H9 (cell line): ENCODE results near the gene QARS1. TPM values are rescaled to one million over a fixed set of nuclear protein-coding genes. Genes with fewer than 3 reads are reported as not detected.
A peak's percentile ranks its signal among the peaks of the same experiment; 100 is the strongest.

Experiments used
- DNase-seq: peaks from one replicate; pipeline ENCODE4 v3.0.0-alpha.2; 2017
- H2AFZ ChIP-seq: one replicate; pipeline ENCODE4 v1.6.1; 2013; ENCODE audit warnings: mild to moderate bottlenecking, low read length, control low read depth, moderate library complexity
- H2AK5ac ChIP-seq: 2 replicates; pipeline ENCODE4 v1.6.1; 2013; ENCODE audit warnings: low read length, control low read depth, mixed read lengths; ENCODE audit not compliant: insufficient read length
- H2BK120ac ChIP-seq: one replicate; pipeline ENCODE4 v1.6.1; 2013; ENCODE audit warnings: low read depth, mild to moderate bottlenecking, low read length, control low read depth, inconsistent platforms; ENCODE audit not compliant: poor library complexity, severe bottlenecking
- H2BK12ac ChIP-seq: 2 replicates; pipeline ENCODE4 v1.6.1; 2013; ENCODE audit warnings: low read length, control low read depth, mixed read lengths, low read depth; ENCODE audit not compliant: insufficient read length
- H2BK15ac ChIP-seq: 2 replicates; pipeline ENCODE4 v1.6.1; 2013; ENCODE audit warnings: low read depth, low read length, control low read depth
- H2BK20ac ChIP-seq: one replicate; pipeline ENCODE4 v1.6.1; 2013; ENCODE audit warnings: low read depth, mild to moderate bottlenecking, low read length, control low read depth, inconsistent platforms; ENCODE audit not compliant: poor library complexity, severe bottlenecking
- H2BK5ac ChIP-seq: 2 replicates; pipeline ENCODE4 v1.6.1; 2013; ENCODE audit warnings: low read length, control low read depth, mixed read lengths; ENCODE audit not compliant: insufficient read length
- H3K14ac ChIP-seq: 2 replicates; pipeline ENCODE4 v1.6.1; 2013; ENCODE audit warnings: low read length, control low read depth; ENCODE audit not compliant: insufficient read depth
- H3K18ac ChIP-seq: 2 replicates; pipeline ENCODE4 v1.6.1; 2013; ENCODE audit warnings: low read depth, mild to moderate bottlenecking, mixed read lengths, low read length, control low read depth; ENCODE audit not compliant: insufficient read length
- H3K23ac ChIP-seq: 2 replicates; pipeline ENCODE4 v1.6.1; 2013; ENCODE audit warnings: low read length, control low read depth, mixed read lengths, low read depth; ENCODE audit not compliant: insufficient read length
- H3K23me2 ChIP-seq: 2 replicates; pipeline ENCODE4 v1.6.1; 2013; ENCODE audit warnings: low read depth, mild to moderate bottlenecking, mixed read lengths, low read length, control low read depth; ENCODE audit not compliant: insufficient read length, poor library complexity, severe bottlenecking
- H3K27ac ChIP-seq: 2 replicates; pipeline ENCODE4 v1.5.1; 2013; ENCODE audit warnings: low read length, control low read depth, mixed read lengths, low read depth; ENCODE audit not compliant: insufficient read length
- H3K27me3 ChIP-seq: 2 replicates; pipeline ENCODE4 v1.6.1; 2013; ENCODE audit warnings: low read length, control low read depth, inconsistent platforms; ENCODE audit not compliant: insufficient read depth
- H3K4ac ChIP-seq: 2 replicates; pipeline ENCODE4 v1.6.1; 2013; ENCODE audit warnings: low read depth, mild to moderate bottlenecking, control low read depth, inconsistent platforms, low read length, moderate library complexity
- H3K4me1 ChIP-seq: 2 replicates; pipeline ENCODE4 v1.6.1; 2013; ENCODE audit warnings: low read length, control low read depth, inconsistent platforms; ENCODE audit not compliant: insufficient read depth
- H3K4me2 ChIP-seq: 2 replicates; pipeline ENCODE4 v1.6.1; 2013; ENCODE audit warnings: low read length, control low read depth, mixed read lengths; ENCODE audit not compliant: insufficient read length, insufficient read depth
- H3K56ac ChIP-seq: 2 replicates; pipeline ENCODE4 v1.6.1; 2013; ENCODE audit warnings: low read depth, mild to moderate bottlenecking, mixed read lengths, low read length, control low read depth; ENCODE audit not compliant: insufficient read length
- H3K79me1 ChIP-seq: 2 replicates; pipeline ENCODE4 v1.6.1; 2013; ENCODE audit warnings: low read depth, mild to moderate bottlenecking, moderate library complexity, low read length, control low read depth, inconsistent platforms; ENCODE audit not compliant: insufficient read depth, poor library complexity, severe bottlenecking
- H3K79me2 ChIP-seq: 2 replicates; pipeline ENCODE4 v1.6.1; 2013; ENCODE audit warnings: low read length, control low read depth, inconsistent platforms; ENCODE audit not compliant: insufficient read depth
- H3K9ac ChIP-seq: 2 replicates; pipeline ENCODE4 v1.6.1; 2013; ENCODE audit warnings: low read length, control low read depth, mixed read lengths; ENCODE audit not compliant: insufficient read length; ENCODE audit errors: extremely low read depth
- H3K9me3 ChIP-seq: one replicate; pipeline ENCODE4 v1.6.1; 2013; ENCODE audit warnings: low read depth, low read length, inconsistent platforms; ENCODE audit not compliant: control insufficient read depth
- H3T11ph ChIP-seq: one replicate; pipeline ENCODE4 v1.6.1; 2013; ENCODE audit warnings: mild to moderate bottlenecking, low read length, control low read depth, inconsistent platforms
- H4K20me1 ChIP-seq: one replicate; pipeline ENCODE4 v1.6.1; 2013; ENCODE audit not compliant: control insufficient read depth, insufficient read length, insufficient read depth
- H4K5ac ChIP-seq: 2 replicates; pipeline ENCODE4 v1.6.1; 2013; ENCODE audit warnings: low read depth, mild to moderate bottlenecking, mixed read lengths, low read length, control low read depth; ENCODE audit not compliant: insufficient read length
- H4K8ac ChIP-seq: replicated peaks from 2 replicates; pipeline ENCODE4 v1.6.1; 2013; ENCODE audit warnings: low read length, control low read depth, mixed read lengths, low read depth; ENCODE audit not compliant: insufficient read length
- H4K91ac ChIP-seq: 2 replicates; pipeline ENCODE4 v1.6.1; 2013; ENCODE audit warnings: low read depth, mild to moderate bottlenecking, moderate library complexity, mixed read lengths, low read length, control low read depth; ENCODE audit not compliant: insufficient read length
- H3K27ac Mint-ChIP-seq, 3 experiments: 2 replicates in 2 of 3; 3 replicates in 1 of 3; pipeline ENCODE4 v1.8.0; 2020 to 2021; ENCODE audit warnings: mixed read lengths in 3 of 3, mild to moderate bottlenecking in 1 of 3, moderate library complexity in 1 of 3
- H3K27me3 Mint-ChIP-seq: 2 replicates; pipeline ENCODE4 v1.8.0; 2021; ENCODE audit warnings: low read depth, mild to moderate bottlenecking, moderate library complexity, mixed read lengths
- H3K36me3 Mint-ChIP-seq, 3 experiments: 2 replicates in 2 of 3; 3 replicates in 1 of 3; pipeline ENCODE4 v1.8.0; 2020 to 2021; ENCODE audit warnings: low read depth in 3 of 3, mixed read lengths in 3 of 3; ENCODE audit not compliant: insufficient read depth in 1 of 3
- H3K4me1 Mint-ChIP-seq, 2 experiments: 2 replicates each; pipeline ENCODE4 v1.8.0; 2020; ENCODE audit warnings: mixed read lengths in 2 of 2
- H3K4me3 Mint-ChIP-seq, 2 experiments: 2 replicates in 1 of 2; 3 replicates in 1 of 2; pipeline ENCODE4 v1.8.0; 2020 to 2021; ENCODE audit warnings: mild to moderate bottlenecking in 2 of 2, mixed read lengths in 2 of 2, moderate library complexity in 1 of 2
- H3K9me3 Mint-ChIP-seq, 2 experiments: 2 replicates in 1 of 2; 3 replicates in 1 of 2; pipeline ENCODE4 v1.8.0; 2020; ENCODE audit warnings: mild to moderate bottlenecking in 2 of 2, mixed read lengths in 2 of 2, moderate library complexity in 1 of 2
- CTCF ChIP-seq: fragments of 200-600 bp; sonication (generic); conservative IDR thresholded peaks from 3 replicates; pipeline ENCODE4 v1.8.0; 2021; ENCODE audit warnings: antibody characterized with exemption, mild to moderate bottlenecking
- WGBS: extraction: QIAGEN DNeasy Blood & Tissue Kit; methylation state at CpG from one replicate; pipeline ENCODE4 v1.1.7; 2013; ENCODE audit warnings: missing lambda C conversion rate, low lambda C conversion rate, mixed read lengths; ENCODE audit not compliant: insufficient read length; ENCODE audit errors: extremely low coverage; 5-methylcytosine and 5-hydroxymethylcytosine counted together
- long read RNA-seq: library from polyadenylated mRNA; unstranded; transcript quantifications from one replicate; pipeline ENCODE4 v2.0.0, GENCODE V29; 2020
- total RNA-seq: library from RNA; stranded (reverse); gene quantifications from 2 replicates; pipeline ENCODE4 v1.2.1, GENCODE V29; 2021

The QARS1 gene
- 375 and 390 TPM in 2 replicates for total RNA-seq
- long read RNA-seq, transcript QARS-201 (24 exons, 2,827 nt): major isoform, 1,486 of 2,012 reads
- long read RNA-seq, transcript QARS-209 (23 exons, 2,362 nt): minor isoform, 101 of 2,012 reads
- long read RNA-seq, partial matches to known transcripts: 123 of 2,012 reads
- long read RNA-seq, other reads (novel, unspliced or antisense): 302 of 2,012 reads

- H3K9ac ChIP-seq: peak within 1 kb of the TSS; percentile 89
- peak within 1 kb of the TSS; percentile 96 for H3K4me2 ChIP-seq
- H3K9me3 Mint-ChIP-seq: no peaks in the 10 kb centered on the region
- H3T11ph ChIP-seq: no peak within 1 kb of the TSS
- no peak for TF ChIP-seq CTCF
- no peak within 1 kb of the TSS for H4K91ac ChIP-seq
- H4K20me1 ChIP-seq: no peaks in the 10 kb centered on the region
- H3K9me3 ChIP-seq: no peaks in the 10 kb centered on the region
- H2BK5ac ChIP-seq: no peak within 1 kb of the TSS
- peak; percentile 97 for DNase-seq
- peak within 1 kb of the TSS; percentile 19 for H3K27ac ChIP-seq
- H3K79me2 ChIP-seq: no peaks in the 10 kb centered on the region; the same call in 1 of the 2 replicates
- H3K4me3 Mint-ChIP-seq: peak within 1 kb of the TSS; percentile 96
- no peak within 1 kb of the TSS for H2AFZ ChIP-seq
- H3K18ac ChIP-seq: peak within 1 kb of the TSS; percentile 95
- H2BK12ac ChIP-seq: no peak within 1 kb of the TSS
- no peak within 1 kb of the TSS for H2AK5ac ChIP-seq
- peaks cover 3% of the 10 kb centered on the region; the same call in 1 of the 2 replicates for H3K4me1 ChIP-seq
- H3K4ac ChIP-seq: no peak within 1 kb of the TSS
- H3K56ac ChIP-seq: no peak within 1 kb of the TSS
- H3K27me3 ChIP-seq: no peaks in the 10 kb centered on the region
- peaks cover 12% of the 10 kb centered on the region for H3K23me2 ChIP-seq
- H3K36me3 Mint-ChIP-seq: peaks cover 41 to 55% (median 51%) of the 10 kb centered on the region in 3 experiments
- no peak within 1 kb of the TSS for H4K5ac ChIP-seq
- H3K27ac Mint-ChIP-seq: peak within 1 kb of the TSS; percentile 99
- H3K4me1 Mint-ChIP-seq: peaks cover 20 to 23% of the 10 kb centered on the region in 2 experiments
- H3K14ac ChIP-seq: peak within 1 kb of the TSS; percentile 97
- H3K27me3 Mint-ChIP-seq: no peaks in the 10 kb centered on the region; the same call in 1 of the 2 replicates
- no peak within 1 kb of the TSS for H2BK20ac ChIP-seq
- H3K23ac ChIP-seq: no peak within 1 kb of the TSS
- no peak within 1 kb of the TSS for H2BK120ac ChIP-seq
- WGBS: no CpG with 5 or more reads among the region's 50 CpGs
- no peak within 1 kb of the TSS for H4K8ac ChIP-seq
- no peak within 1 kb of the TSS for H2BK15ac ChIP-seq
- no peaks in the 10 kb centered on the region for H3K79me1 ChIP-seq
Measured at GRCh38 chr3:49104427-49105291, at the start of gene QARS1. TSS of gene QARS1 (minus strand) at chr3:49104757. CDS start at chr3:49104733, 24 bp downstream.
